Common myeloid progenitor, CD34-positive (primary cell): Measurements from ENCODE around the gene ZNRF3.

Experiments used
- CTCF ChIA-PET: fragments of 350-600 bp; sonication (Branson Sonifier 250); formaldehyde crosslinking; loops from one replicate; lab custom pipeline; 2021; ENCODE audit warnings: antibody characterized with exemption; lab: Charles Lee
- POLR2A ChIA-PET: fragments of 350-600 bp; sonication (Branson Sonifier 250); formaldehyde crosslinking; loops from one replicate; lab custom pipeline; 2021; ENCODE audit warnings: antibody characterized with exemption; lab: Charles Lee
- DNase-seq, 3 donors: peaks; one replicate each; pipeline versions ENCODE4 v3.0.0 to v3.0.0-alpha.2; 2013
- H3K27ac ChIP-seq, 2 experiments: 1 replicate in 1 of 2; 2 replicates in 1 of 2; pipeline ENCODE4 v1.7.0; 2013; ENCODE audit warnings: inconsistent platforms in 2 of 2, low read length in 2 of 2, mild to moderate bottlenecking in 2 of 2, low read depth in 1 of 2, moderate library complexity in 1 of 2; ENCODE audit not compliant: severe bottlenecking in 2 of 2, insufficient read depth in 1 of 2, poor library complexity in 1 of 2
- H3K27me3 ChIP-seq, 5 experiments: replicated peaks in 2 of 5; 1 replicate in 3 of 5; 2 replicates in 2 of 5; pipeline versions ENCODE4 v1.6.1 to v1.7.0; 2013; ENCODE audit warnings: low read length in 4 of 5, mild to moderate bottlenecking in 2 of 5, moderate library complexity in 2 of 5, inconsistent platforms in 1 of 5; ENCODE audit not compliant: insufficient read depth in 5 of 5, control insufficient read depth in 4 of 5
- H3K36me3 ChIP-seq, 4 experiments: 1 replicate in 2 of 4; 2 replicates in 2 of 4; pipeline versions ENCODE4 v1.6.1 to v1.7.0; 2013; ENCODE audit warnings: low read length in 3 of 4, control low read depth in 1 of 4, mild to moderate bottlenecking in 1 of 4; ENCODE audit not compliant: control insufficient read depth in 4 of 4, insufficient read depth in 4 of 4
- H3K4me1 ChIP-seq, 4 experiments: 1 replicate in 3 of 4; 2 replicates in 1 of 4; pipeline versions ENCODE4 v1.6.1 to v1.7.1; 2013; ENCODE audit warnings: low read length in 3 of 4, mild to moderate bottlenecking in 3 of 4, control low read depth in 1 of 4, inconsistent platforms in 1 of 4, moderate library complexity in 1 of 4; ENCODE audit not compliant: control insufficient read depth in 4 of 4, insufficient read depth in 4 of 4; ENCODE audit errors: control extremely low read depth in 1 of 4
- H3K4me3 ChIP-seq, 7 experiments: 1 replicate in 4 of 7; 2 replicates in 3 of 7; pipeline versions ENCODE4 v1.5.1 to v1.7.0; 2013; ENCODE audit warnings: mild to moderate bottlenecking in 7 of 7, low read length in 6 of 7, moderate library complexity in 6 of 7, inconsistent platforms in 2 of 7, low read depth in 2 of 7, control low read depth in 1 of 7; ENCODE audit not compliant: insufficient read depth in 4 of 7, control insufficient read depth in 1 of 7; ENCODE audit errors: extremely low read depth in 1 of 7
- H3K9me3 ChIP-seq, 5 experiments: 1 replicate in 4 of 5; 2 replicates in 1 of 5; pipeline versions ENCODE4 v1.6.1 to v1.7.1; 2013; ENCODE audit warnings: low read length in 4 of 5, mild to moderate bottlenecking in 2 of 5, inconsistent platforms in 1 of 5, low read depth in 1 of 5, moderate library complexity in 1 of 5; ENCODE audit not compliant: control insufficient read depth in 4 of 5, insufficient read depth in 2 of 5; ENCODE audit errors: control extremely low read depth in 1 of 5
- WGBS: methylation state at CpG from one replicate; pipeline ENCODE4 v1.1.5; 2013; ENCODE audit not compliant: insufficient coverage; 5-methylcytosine and 5-hydroxymethylcytosine counted together

ZNRF3 gene

GRCh38 chr22:28953403-28953802, 70.0 kb downstream of the ZNRF3 start:
- H3K27ac ChIP-seq, result no peak overlapping the region
- CTCF ChIA-PET, result no interaction called here
- POLR2A ChIA-PET, result interaction anchor here (1.4 kb wide), 1 partner anchor 11 kb away, joined by 3 read pairs; no protein-coding TSS in a partner anchor
- no peak overlapping the region for H3K4me3 ChIP-seq
- H3K36me3 ChIP-seq, result no peaks in the 10 kb centered on the region
- DNase-seq, result no peak
- 100% methylated on average over 1 of the region's 2 CpGs for WGBS
- H3K4me1 ChIP-seq, result peaks cover 5 to 14% (median 12%) of the 10 kb centered on the region in 4 experiments
- H3K9me3 ChIP-seq, result peaks cover 0 to 3% (median under 1%) of the 10 kb centered on the region in 5 experiments
- H3K27me3 ChIP-seq, result peaks cover 33 to 87% (median 42%) of the 10 kb centered on the region in 5 experiments

- peaks cover 40 to 93% (median 50%) of the 10 kb centered on the region in 5 experiments for H3K27me3 ChIP-seq
- H3K36me3 ChIP-seq, result no peaks in the 10 kb centered on the region
- H3K27ac ChIP-seq, result no peak overlapping the region
- POLR2A ChIA-PET, result interaction anchor here (1.4 kb wide), 1 partner anchor 10 kb away, joined by 3 read pairs; no protein-coding TSS in a partner anchor
- 86% methylated on average over 2 of the region's 6 CpGs for WGBS
- no peak overlapping the region for H3K4me3 ChIP-seq
- CTCF ChIA-PET, result no interaction called here
- no peak for DNase-seq
- H3K4me1 ChIP-seq, result peaks cover 5 to 14% (median 12%) of the 10 kb centered on the region in 4 experiments
- peaks cover 0 to 3% (median 0%) of the 10 kb centered on the region in 5 experiments for H3K9me3 ChIP-seq
Observed at GRCh38 chr22:28953976-28954880, 70.9 kb downstream of the ZNRF3 start.

GRCh38 chr22:28955817-28956216, 72.4 kb downstream of the ZNRF3 start:
- 0% methylated on average over 5 of the region's 5 CpGs for WGBS
- CTCF ChIA-PET, result interaction anchor here (1.0 to 1.3 kb wide), 2 partner anchors 9 to 17 kb away, joined by 5 to 6 read pairs; no protein-coding TSS in a partner anchor
- DNase-seq, result peak; percentile 92 to 98 (median 98)
- H3K4me3 ChIP-seq, result no peak overlapping the region
- POLR2A ChIA-PET, result no interaction called here
- peaks cover 48 to 94% (median 55%) of the 10 kb centered on the region in 5 experiments for H3K27me3 ChIP-seq
- peaks cover 0 to 4% (median 0%) of the 10 kb centered on the region in 5 experiments for H3K9me3 ChIP-seq
- H3K27ac ChIP-seq, result no peak overlapping the region
- H3K36me3 ChIP-seq, result no peaks in the 10 kb centered on the region
- peaks cover 5 to 14% (median 12%) of the 10 kb centered on the region in 4 experiments for H3K4me1 ChIP-seq

GRCh38 chr22:28956506-28956905, 73.1 kb downstream of the ZNRF3 start:
- Histone ChIP-seq H3K36me3 (no peaks in the 10 kb centered on the region), H3K27me3 (peaks cover 47 to 94% (median 52%) of the 10 kb centered on the region in 5 experiments), H3K4me1 (peaks cover 5 to 16% (median 12%) of the 10 kb centered on the region in 4 experiments), H3K27ac (no peak overlapping the region), H3K9me3 (peaks cover 0 to 3% (median 0%) of the 10 kb centered on the region in 5 experiments), H3K4me3 (no peak overlapping the region)
- DNase-seq, result no peak
- WGBS, result 100% methylated on average over 1 of the region's 1 CpG
- CTCF ChIA-PET, result interaction anchor here (1.3 kb wide), 1 partner anchor 10 kb away, joined by 6 read pairs; no protein-coding TSS in a partner anchor
- POLR2A ChIA-PET, result interaction anchor here (0.6 kb wide), 1 partner anchor 192 kb away, joined by 4 read pairs; no protein-coding TSS in a partner anchor

- ChIA-PET CTCF (interaction anchor here (0.9 to 1.2 kb wide), 2 partner anchors 49 to 82 kb away, joined by 3 read pairs; no protein-coding TSS in a partner anchor), POLR2A (no interaction called here)
- DNase-seq, result no peak
- Histone ChIP-seq H3K36me3 (no peaks in the 10 kb centered on the region), H3K4me3 (no peak overlapping the region), H3K4me1 (peaks cover 5 to 19% (median 12%) of the 10 kb centered on the region in 4 experiments), H3K9me3 (peaks cover 0 to 2% (median 0%) of the 10 kb centered on the region in 5 experiments), H3K27me3 (peaks cover 34 to 94% (median 48%) of the 10 kb centered on the region in 5 experiments), H3K27ac (no peak overlapping the region)
- 96% methylated on average over 4 of the region's 5 CpGs for WGBS
Observed at GRCh38 chr22:28958611-28959010, 75.2 kb downstream of the ZNRF3 start.

- POLR2A ChIA-PET, result no interaction called here
- no peak overlapping the region for H3K4me3 ChIP-seq
- H3K4me1 ChIP-seq, result peaks cover 0 to 5% (median 0%) of the 10 kb centered on the region in 4 experiments
- no peak overlapping the region for H3K27ac ChIP-seq
- WGBS, result 100% methylated on average over 2 of the region's 3 CpGs
- H3K9me3 ChIP-seq, result peaks cover 0 to 2% (median 0%) of the 10 kb centered on the region in 5 experiments
- CTCF ChIA-PET, result interaction anchor here (1.1 kb wide), 1 partner anchor 77 kb away, joined by 3 read pairs; no protein-coding TSS in a partner anchor
- peaks cover 30 to 88% (median 46%) of the 10 kb centered on the region in 5 experiments for H3K27me3 ChIP-seq
- H3K36me3 ChIP-seq, result no peaks in the 10 kb centered on the region
- peak in 1 of 3 donors; percentile 23 for DNase-seq
Observed at GRCh38 chr22:28962042-28962554, 78.7 kb downstream of the ZNRF3 start.
